ENCODE results near the gene PRMT3.
"Not testable (repeated sequence)": the region's sequence is repeated elsewhere in the genome, so short reads cannot be mapped to it uniquely, and the experiment has no call there.

PRMT3 gene

DNA sequence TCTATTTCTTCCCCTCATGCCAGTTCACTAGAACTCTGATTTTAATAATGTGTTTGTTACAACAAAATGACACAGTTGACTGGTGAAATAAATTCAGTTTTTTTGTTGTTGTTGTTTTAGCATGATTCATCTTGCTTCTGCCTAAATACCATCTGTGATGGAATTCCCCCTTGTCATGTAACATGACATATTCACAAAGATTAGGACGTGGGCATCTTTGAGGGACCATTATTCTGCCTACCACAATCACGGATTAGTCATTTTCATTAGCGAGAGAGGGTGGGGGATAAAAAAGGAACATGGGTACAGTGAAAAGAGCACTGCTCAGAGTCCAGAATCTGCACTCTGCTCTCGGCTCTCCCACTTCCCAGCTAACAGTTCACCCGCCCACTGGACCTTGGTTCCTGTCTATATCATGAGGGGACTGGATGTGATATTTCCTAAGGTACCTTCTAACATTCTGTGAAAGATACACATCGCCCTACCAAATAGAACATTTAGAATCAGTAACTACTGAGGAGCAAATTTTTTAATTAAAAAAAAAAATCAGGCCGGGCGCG lies 12.7 kb upstream of the PRMT3 start:
- no peak for DNase-seq

DNA sequence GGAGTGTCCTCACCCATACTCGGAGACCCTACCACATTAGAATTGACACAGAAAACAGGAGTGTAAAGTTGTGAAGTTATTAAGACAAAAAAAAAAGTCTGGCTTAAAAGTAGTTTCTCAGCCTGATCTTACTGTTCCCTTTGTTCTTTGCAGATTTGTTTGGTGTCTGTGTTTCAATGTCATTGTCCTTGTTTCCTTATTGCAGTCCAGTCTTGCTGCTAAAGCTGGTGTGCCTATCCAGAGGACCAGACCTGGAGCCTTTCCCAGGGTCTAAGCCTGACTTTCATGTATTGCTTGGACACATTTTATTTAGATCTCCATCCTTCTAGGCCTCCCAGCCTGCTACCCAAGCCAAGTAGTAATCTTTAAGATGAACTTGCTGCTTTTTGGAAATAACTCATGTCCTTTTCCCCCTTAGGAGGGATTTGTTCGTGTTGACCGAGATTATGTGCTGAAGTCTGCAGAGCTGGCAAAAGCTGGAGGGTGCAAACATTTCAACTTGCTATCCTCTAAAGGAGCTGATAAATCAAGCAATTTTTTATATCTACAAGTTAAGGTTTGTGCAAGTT lies 11.3 kb upstream of the PRMT3 start:
- DNase-seq = no peak

GRCh38 chr11:20385996-20386395 lies 1.5 kb upstream of the PRMT3 start:
- not testable (repeated sequence) for DNase-seq

DNA sequence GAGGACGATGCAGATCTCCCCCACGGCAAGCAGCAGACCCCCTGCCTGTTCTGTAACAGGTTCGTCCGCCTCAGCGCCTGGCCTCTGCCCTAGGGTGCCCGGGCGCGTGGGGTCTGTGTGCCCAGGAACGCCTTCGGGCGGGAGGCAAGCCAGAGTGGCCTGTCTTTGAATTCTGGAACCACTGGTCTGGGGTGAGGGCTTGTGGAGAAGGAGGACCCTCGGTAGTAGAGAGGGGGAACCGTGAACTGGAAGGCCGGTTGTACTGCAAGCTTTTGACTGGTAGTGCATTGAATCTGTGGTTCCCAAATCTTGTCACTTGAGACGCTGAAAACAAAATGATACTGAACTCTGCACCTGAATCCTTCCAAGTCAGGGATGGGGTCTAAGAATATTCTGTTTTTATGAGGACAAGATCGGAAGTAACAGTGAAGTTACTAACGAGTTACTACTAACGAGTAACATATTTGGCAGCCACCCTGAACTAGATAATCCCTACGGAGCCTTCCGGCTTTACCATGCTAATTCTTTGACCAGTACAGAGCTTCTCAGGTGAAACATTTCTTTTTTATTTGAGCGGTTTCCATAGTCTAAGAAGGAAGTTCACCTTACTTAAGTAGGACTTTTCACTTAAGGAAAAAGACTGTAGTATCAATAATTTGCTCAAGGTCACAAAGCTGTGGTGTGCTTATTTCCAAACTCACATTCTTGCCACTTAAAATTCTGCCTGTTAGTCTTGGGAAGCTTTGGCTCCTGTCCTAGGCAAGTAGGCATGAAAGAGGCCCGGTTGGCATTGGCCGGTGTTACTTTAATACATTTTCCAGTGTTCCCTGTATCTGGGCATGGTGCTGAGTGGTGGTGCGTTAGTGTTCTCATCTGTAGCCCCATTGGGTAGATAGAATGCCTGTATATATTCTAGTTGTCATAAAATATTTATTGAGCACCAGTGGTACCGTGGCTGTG lies 860 bp downstream of the PRMT3 start:
- no peak for DNase-seq

DNA sequence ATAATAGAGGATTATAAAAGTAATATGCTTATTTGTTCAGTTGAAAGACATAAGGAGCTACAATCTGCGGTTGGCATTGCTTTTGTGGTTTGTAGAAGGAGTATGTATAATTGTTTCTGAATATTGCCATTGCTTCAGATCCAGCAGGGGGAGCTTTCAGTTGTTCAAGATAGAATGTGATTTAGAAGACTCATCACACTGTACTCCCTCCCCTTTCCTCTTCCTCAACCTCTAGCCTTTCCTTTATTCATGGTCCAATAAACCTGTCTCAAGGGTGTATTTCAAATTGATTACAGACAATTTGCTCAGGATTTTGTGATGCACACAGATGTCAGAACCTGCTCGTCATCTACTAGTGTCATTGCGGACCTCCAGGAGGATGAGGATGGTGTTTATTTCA lies 9.8 kb downstream of the PRMT3 start:
- DNase-seq = no peak

- DNase-seq = no peak
Observed at GRCh38 chr11:20399498-20399897, 12.0 kb downstream of the PRMT3 start.

DNA sequence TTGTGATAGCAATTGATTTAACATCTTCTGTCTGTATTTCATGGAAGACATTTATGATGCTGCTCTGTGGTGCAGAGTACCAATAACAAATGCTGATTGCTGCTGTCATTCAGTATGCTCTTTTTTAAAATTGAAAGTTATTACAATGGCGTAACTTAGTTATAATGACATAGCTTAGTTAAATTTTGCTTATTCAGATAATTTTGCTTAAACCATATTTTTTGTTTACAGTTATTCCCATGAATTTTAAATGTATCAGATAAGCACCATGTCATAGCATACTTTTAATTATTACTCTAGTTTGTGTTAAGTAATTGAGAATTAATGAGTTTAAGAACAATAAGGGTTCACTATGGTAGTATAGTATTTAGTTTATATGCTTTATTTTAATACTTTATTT lies 15.5 kb downstream of the PRMT3 start:
- DNase-seq = no peak

- no peak for DNase-seq
Observed at GRCh38 chr11:20406484-20406883, 19.0 kb downstream of the PRMT3 start.

GRCh38 chr11:20407344-20407743 lies 19.8 kb downstream of the PRMT3 start:
- DNase-seq = no peak

DNA sequence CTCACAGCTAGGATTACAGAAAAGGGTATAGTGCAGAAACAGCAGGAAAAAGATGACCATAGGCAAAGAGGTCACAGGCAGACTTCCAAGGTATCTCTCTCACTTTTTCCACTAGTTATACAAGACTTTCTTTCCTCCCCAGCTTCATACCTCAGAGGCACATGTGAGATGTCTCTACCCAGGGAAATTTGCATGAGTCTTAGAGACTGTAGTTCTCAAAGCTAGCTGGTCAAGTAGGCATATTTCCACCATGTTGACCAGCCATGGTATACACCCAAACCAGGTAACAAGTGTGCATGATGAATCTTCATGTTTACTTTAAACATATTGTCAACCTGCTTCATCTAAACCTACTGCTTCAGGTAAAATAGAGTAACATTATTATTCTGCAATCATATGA lies 27.9 kb downstream of the PRMT3 start:
- DNase-seq = no peak

DNA sequence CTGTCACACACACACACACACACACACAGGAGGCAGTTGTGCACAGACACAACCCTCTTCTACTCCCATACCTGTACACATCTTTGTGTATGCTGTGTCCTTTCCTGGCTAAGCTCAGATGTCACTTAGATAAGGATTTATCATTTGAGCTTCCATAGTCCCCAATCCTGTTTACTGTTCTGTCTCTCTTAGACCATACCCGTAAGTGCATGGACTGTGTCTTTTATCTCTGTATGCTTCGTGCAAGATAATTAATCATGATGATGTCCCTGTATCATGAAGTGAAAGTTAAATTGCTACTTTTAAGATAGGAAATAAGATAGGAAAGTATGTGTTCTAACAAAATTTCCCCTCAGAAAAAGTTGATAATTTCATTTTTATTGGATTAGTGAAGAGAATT lies 30.3 kb downstream of the PRMT3 start:
- no peak for DNase-seq

- no peak for DNase-seq
Observed at GRCh38 chr11:20421946-20422345, 34.4 kb downstream of the PRMT3 start.

DNA sequence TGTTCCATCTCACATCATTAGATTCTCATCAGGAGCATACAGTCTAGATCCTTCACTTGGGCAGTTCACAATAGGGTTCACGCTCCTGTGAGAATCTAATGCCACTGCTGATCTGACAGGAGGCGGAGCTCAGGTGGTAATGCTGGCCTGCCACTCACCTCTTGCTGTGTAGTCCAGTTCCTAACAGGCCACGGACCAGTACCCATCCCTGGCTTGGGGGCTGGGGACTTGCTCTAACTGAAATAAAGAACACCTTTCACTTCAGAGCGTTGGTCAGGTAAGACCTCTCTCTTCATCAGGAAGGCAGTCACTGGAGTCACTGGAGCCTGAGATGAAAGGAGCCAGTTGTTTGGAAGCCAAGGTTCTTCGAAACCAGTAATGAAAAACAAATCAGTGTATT lies 41.7 kb downstream of the PRMT3 start:
- DNase-seq = no peak

- no peak for DNase-seq
Observed at GRCh38 chr11:20438637-20439036, 51.1 kb downstream of the PRMT3 start.

- DNase-seq = no peak
Observed at GRCh38 chr11:20443596-20443995, 56.1 kb downstream of the PRMT3 start.

GRCh38 chr11:20444535-20444934 lies 57.0 kb downstream of the PRMT3 start:
- DNase-seq = no peak

GRCh38 chr11:20448834-20449233 lies 61.3 kb downstream of the PRMT3 start:
- DNase-seq = no peak

GRCh38 chr11:20450829-20451228 lies 63.3 kb downstream of the PRMT3 start:
- no peak for DNase-seq

GRCh38 chr11:20451568-20451967 lies 64.1 kb downstream of the PRMT3 start:
- no peak for DNase-seq

- no peak for DNase-seq
Observed at GRCh38 chr11:20452585-20452984, 65.1 kb downstream of the PRMT3 start.

DNA sequence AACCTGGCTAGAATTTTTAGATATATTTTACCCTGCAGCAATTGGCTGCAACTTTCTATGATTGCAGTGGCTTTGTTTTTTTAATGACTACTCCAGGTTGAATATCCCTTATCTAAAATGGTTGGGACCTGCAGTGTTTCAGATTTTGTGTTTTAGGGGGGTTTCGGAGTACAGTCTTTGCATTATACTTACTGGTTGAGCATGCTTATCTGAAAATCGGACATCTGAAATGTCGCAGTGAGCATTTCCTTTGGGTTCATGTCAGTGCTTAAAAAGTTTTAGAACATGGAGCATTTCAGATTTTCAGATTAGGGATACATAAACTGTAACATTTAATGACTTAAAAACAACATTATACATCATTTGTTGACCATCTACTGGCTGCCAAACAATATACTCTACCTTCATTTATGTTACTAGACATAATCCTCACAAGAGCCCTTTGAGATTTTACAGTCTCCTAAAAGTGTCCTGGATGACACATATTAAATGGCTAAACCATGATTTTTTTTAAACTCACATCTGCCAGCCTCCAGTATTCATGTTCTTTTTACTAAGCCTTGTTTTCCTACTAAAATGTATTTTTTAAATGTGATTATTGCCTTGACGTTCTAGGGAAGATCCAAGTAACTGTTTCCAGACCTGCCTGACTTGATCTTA lies 66.3 kb downstream of the PRMT3 start:
- DNase-seq = no peak

DNA sequence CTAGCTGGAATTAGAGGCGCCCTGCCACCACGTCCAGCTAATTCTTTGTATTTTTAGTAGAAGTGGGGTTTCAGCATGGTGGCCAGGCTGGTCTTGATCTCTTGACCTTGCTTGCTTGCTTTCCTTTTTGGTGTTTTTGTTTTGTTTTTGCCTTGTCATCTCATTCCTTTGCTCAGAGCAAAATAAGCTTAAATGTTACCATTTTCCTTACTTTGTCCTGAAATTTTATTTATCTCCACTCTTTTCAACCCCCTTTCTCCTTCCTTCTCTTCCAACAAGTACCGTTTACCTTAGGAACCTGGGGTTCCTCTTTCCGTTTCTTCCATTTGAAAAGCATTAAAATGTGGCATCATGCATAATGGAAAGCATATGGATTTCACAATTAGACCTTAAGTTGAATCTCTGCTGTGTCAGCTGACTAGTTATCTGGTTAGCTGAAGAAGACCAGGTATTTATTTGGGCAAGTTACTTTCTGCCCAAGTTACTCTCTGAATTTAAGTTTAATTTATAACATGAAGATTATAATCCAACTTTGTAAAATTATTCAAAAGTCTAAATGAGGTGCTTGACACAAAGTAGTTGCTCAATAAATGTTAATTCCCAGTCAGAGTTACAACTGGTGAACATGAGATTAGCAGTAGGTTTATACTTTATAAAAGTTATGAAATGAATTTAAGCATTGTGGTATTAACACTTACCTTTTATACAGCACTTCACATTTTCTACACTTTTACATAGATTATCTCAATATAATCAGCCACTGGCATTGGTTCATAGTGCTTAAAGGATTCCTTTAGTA lies 69.7 kb downstream of the PRMT3 start:
- no peak for DNase-seq

Data from activated gamma-delta T cell treated with Interleukin-2 at 50 U/mL for 16 hours (primary cell).